BE2C (cell line): ENCODE data around the gene ZNF44.

Experiments used
- DNase-seq: peaks from one replicate; pipeline ENCODE4 v3.0.0-alpha.2; 2020
- H3K27me3 ChIP-seq: fragments of 250-450 bp; sonication (Bioruptor Pico); 2 replicates; pipeline ENCODE4 v1.5.1; 2020; ENCODE audit warnings: mild to moderate bottlenecking
- H3K36me3 ChIP-seq: fragments of 250-450 bp; sonication (Bioruptor Pico); 2 replicates; pipeline ENCODE4 v1.5.1; 2020; ENCODE audit warnings: mild to moderate bottlenecking
- H3K4me1 ChIP-seq: fragments of 250-450 bp; sonication (Bioruptor Pico); 2 replicates; pipeline ENCODE4 v1.5.1; 2020
- H3K4me3 ChIP-seq: 2 replicates; pipeline ENCODE4 v1.5.1; 2011; ENCODE audit warnings: low read depth, low read length
- H3K9me3 ChIP-seq: fragments of 250-450 bp; sonication (Bioruptor Pico); 2 replicates; pipeline ENCODE4 v1.5.1; 2020
- TF ChIP-seq, protein P1 (sequence below): IDR thresholded peaks from 2 replicates; pipeline ENCODE4 v1.5.1; 2012; ENCODE audit warnings: mild to moderate bottlenecking, low read depth, low read length

Gene ZNF44

DNA sequence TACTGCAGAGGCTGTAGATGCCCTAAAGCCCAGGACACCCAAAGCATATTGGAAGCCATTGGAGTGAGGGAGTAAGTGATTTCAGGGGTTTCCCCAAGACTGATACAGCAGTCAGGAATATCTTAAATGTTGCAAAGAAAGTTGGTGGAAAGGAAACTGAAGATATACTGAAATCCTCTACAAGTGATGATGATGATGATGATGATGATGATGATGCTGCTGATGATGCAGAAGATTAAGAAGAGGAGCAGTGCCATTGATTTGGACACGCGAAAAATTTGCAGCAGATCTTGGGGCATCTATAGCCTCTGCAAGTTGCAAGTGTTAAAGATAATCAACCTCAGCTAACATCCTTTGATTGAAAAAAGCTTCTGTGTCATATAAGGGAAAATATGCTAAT lies 23.8 kb downstream of the ZNF44 start:
- peaks cover 16% of the 10 kb centered on the region for H3K9me3 ChIP-seq
- H3K36me3 ChIP-seq = peaks cover 22% of the 10 kb centered on the region
- DNase-seq = no peak
- TF ChIP-seq, protein P1, sequence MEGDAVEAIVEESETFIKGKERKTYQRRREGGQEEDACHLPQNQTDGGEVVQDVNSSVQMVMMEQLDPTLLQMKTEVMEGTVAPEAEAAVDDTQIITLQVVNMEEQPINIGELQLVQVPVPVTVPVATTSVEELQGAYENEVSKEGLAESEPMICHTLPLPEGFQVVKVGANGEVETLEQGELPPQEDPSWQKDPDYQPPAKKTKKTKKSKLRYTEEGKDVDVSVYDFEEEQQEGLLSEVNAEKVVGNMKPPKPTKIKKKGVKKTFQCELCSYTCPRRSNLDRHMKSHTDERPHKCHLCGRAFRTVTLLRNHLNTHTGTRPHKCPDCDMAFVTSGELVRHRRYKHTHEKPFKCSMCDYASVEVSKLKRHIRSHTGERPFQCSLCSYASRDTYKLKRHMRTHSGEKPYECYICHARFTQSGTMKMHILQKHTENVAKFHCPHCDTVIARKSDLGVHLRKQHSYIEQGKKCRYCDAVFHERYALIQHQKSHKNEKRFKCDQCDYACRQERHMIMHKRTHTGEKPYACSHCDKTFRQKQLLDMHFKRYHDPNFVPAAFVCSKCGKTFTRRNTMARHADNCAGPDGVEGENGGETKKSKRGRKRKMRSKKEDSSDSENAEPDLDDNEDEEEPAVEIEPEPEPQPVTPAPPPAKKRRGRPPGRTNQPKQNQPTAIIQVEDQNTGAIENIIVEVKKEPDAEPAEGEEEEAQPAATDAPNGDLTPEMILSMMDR = no peak
- H3K4me1 ChIP-seq = no peaks in the 10 kb centered on the region
- H3K27me3 ChIP-seq = no peaks in the 10 kb centered on the region
- H3K4me3 ChIP-seq = no peak overlapping the region

DNA sequence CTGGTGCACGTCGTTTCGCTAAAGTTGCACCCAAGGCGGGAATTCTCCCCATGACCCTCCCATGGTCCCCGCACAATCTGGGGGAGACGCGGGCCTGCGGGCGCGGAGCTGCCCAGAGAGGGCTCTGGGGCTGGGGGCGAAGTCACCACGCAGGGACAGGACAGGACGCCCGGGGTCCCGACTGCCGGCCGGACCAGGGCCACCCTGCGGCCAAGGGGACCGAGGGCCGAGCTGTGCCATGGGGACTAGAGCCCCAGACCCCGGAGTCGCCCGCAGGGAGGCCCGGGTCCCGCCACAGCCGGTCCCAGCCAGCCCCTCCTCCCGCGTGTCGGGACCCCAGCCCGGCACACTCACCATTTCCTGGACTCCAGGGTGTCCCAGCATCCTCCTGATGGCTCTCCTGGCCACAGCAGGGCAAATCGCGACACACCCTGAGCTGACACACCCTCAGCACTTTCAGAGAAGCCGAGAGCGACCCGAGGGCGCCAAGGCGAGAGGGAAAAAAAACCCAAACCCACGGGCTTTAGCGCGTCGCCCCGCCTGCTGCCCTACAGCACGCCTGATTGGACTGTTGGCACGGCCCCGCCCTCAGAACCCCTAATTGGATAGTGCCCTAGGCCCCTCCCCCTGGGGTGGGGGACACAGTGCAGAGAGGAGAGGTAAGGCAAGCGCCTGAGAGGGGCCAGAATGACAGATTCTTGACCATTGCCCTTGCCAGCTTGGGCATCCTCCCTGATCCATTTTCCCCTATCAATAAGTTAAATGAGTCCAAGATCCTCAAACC lies 28.6 kb downstream of the ZNF44 start:
- TF ChIP-seq, protein P1 = no peak
- DNase-seq = no peak
- H3K27me3 ChIP-seq = no peaks in the 10 kb centered on the region
- no peaks in the 10 kb centered on the region for H3K4me1 ChIP-seq
- peaks cover 2% of the 10 kb centered on the region for H3K9me3 ChIP-seq
- no peak overlapping the region for H3K4me3 ChIP-seq
- H3K36me3 ChIP-seq = peaks cover 5% of the 10 kb centered on the region

DNA sequence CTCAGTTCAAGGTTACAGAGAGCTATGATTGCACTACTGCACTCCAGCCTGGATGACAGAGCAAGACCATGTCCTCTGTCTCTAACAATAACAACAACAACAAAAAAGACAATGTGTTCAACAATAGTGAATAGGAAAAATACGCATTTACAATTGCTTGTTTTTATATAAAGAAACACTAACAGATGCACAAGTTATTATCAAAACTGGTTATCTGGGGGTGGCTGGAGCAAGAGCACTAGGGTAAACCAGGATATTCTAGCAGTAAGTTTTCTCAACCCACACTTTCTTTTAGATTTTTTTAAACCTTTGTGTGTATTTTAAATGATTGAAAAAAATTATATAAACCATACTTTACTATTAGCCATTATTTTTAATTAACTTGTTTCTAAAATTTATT lies 33.1 kb downstream of the ZNF44 start:
- Histone ChIP-seq H3K36me3 (no peaks in the 10 kb centered on the region), H3K9me3 (no peaks in the 10 kb centered on the region; the same call in 1 of the 2 replicates), H3K4me3 (no peak overlapping the region), H3K27me3 (no peaks in the 10 kb centered on the region), H3K4me1 (no peaks in the 10 kb centered on the region)
- TF ChIP-seq, protein P1 = no peak
- DNase-seq = no peak

DNA sequence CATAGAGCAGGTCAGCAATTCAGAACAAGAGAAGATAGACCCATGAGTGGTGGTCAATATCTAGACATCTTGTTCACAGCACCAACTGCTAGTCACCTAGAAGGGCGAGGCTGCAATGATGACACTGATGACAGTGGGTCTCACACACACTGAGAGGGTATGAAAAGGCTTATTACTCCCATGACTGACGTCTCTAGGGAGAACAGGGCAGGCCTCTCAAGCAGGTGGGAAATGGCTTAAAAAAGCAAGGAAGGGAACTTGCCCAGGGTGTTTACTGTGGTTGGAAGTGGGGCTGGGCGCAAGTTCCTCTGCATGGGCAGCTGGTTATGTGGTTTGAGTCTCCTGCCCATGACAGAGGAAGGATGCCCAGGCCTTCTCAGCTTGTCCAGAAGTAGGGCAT lies 33.8 kb downstream of the ZNF44 start:
- Histone ChIP-seq H3K9me3 (no peaks in the 10 kb centered on the region; the same call in 1 of the 2 replicates), H3K4me3 (no peak overlapping the region), H3K27me3 (no peaks in the 10 kb centered on the region), H3K36me3 (no peaks in the 10 kb centered on the region), H3K4me1 (no peaks in the 10 kb centered on the region)
- DNase-seq = no peak
- TF ChIP-seq, protein P1 = no peak

DNA sequence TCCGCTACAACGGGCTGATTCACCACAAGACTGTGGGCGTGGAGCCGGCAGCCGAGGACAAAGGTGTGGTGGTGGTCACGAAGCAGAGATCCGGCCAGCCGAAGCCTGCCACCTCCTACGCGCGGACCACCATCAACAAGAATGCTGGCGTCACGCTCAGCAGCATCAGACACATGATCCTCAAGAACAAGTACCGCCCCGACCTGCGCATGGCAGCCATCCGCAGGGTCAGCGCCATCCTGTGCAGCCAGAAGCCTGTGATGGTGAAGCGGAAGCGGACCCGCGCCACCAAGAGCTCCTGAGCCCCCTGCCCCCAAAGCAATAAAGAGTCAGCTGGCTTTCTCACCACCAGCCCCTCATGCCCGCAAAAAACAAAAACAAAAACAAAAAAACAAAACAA lies 34.4 kb downstream of the ZNF44 start:
- Histone ChIP-seq H3K4me3 (no peak overlapping the region), H3K36me3 (no peaks in the 10 kb centered on the region), H3K4me1 (no peaks in the 10 kb centered on the region), H3K9me3 (no peaks in the 10 kb centered on the region), H3K27me3 (no peaks in the 10 kb centered on the region)
- TF ChIP-seq, protein P1 = no peak
- no peak for DNase-seq

DNA sequence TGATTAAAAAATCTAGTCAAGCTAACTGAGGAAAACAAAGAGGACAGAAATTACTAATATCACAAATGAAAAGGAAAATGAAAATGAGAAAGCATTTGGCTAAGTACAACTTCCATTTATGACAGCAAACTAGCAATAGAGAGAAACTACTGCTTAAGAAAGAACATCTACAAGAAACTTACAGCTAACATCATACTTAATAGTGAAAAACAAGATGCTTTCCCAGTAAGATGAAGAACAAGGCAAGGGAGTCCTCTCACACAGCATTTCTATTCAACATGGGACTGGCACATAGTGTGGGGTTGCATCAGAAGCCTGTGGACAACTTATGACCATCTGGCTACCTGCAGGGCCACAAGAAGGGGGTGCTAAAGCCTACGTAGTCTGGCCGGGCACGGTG lies 39.3 kb downstream of the ZNF44 start:
- Histone ChIP-seq H3K27me3 (no peaks in the 10 kb centered on the region), H3K9me3 (no peaks in the 10 kb centered on the region; the same call in 1 of the 2 replicates), H3K4me1 (no peaks in the 10 kb centered on the region), H3K36me3 (no peaks in the 10 kb centered on the region), H3K4me3 (no peak overlapping the region)
- TF ChIP-seq, protein P1 = no peak
- DNase-seq = no peak
